HG02759 (cell line): ENCODE results near the gene IL7R.

Experiments used
- ATAC-seq: cut with Tn5 transposase; IDR thresholded peaks from one replicate; pipeline ENCODE4 v1.9.1; 2021; ENCODE audit warnings: mild to moderate bottlenecking, moderate library complexity; ENCODE audit not compliant: unreplicated experiment

IL7R gene

GRCh38 chr5:35903631-35904203 is 47.0 kb downstream of the IL7R start:
- no peak for ATAC-seq

- peak; percentile 43 for ATAC-seq
Observed at GRCh38 chr5:35904443-35905132, 47.9 kb downstream of the IL7R start.

- ATAC-seq: no peak
Observed at GRCh38 chr5:35908228-35908627, 51.5 kb downstream of the IL7R start.

- no peak for ATAC-seq
Observed at GRCh38 chr5:35908814-35909213, 52.1 kb downstream of the IL7R start.

- no peak for ATAC-seq
Observed at GRCh38 chr5:35919191-35919590, 62.5 kb downstream of the IL7R start.

DNA sequence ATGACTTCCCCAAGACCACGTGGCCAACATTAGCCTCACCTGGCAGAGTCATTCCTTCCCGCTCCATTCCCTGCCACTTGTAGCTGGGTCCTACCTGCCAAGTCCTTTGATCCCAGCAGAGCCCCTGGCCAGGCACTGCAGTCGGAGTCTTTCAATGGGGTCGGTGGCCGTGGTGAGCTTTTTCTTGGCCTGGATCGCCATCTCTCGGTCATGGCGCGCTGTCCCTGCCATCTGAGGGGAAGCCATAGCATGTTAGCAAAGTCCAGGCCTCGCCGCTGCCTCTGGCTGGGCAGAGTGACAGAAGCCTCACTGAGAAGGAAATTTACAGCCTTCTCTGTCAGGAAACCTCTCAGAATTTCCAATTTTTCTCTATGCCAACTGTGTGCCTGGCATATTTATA is 64.2 kb downstream of the IL7R start:
- no peak for ATAC-seq

- no peak for ATAC-seq
Observed at GRCh38 chr5:35921930-35922329, 65.2 kb downstream of the IL7R start.

GRCh38 chr5:35922468-35922867 is 65.8 kb downstream of the IL7R start:
- no peak for ATAC-seq

GRCh38 chr5:35924122-35924949 is 67.6 kb downstream of the IL7R start:
- ATAC-seq: no peak

DNA sequence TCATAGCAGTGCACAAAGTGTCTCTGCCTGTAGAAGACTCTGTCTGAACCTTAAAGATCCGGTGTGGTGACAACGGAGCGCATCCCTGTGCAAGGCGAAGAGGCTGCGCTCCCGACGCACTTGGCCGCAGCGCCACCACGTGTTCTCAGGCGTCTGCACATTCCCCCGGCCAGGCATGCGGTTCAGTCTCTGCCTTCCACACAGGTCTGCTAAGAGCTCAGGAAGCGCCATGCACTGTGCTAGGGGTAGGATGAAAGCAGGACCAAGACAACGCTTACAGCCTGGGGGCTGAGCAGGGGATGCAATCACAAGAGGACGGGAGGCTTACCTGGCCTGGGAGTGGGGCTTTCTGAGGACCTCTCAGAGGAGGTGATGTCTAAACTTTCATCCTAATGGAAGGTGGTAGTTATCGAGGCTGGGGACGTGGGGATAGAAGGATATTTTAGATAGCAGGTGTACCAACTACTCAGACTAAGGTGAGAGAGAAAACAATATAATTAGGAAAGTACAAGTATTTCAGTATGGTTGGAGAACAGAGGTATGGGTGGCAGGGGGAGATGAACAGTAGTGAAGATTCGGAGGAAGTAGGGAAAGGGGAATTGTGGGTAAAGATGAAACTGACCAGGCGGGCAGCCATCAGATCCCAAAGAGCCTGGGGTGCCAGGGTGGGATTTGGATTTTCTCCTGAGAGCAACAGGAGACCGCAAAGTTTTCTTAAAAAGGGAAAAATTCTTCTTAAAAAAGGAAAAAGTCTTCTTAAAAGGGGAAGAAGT is 68.4 kb downstream of the IL7R start:
- peak; percentile 87 for ATAC-seq

DNA sequence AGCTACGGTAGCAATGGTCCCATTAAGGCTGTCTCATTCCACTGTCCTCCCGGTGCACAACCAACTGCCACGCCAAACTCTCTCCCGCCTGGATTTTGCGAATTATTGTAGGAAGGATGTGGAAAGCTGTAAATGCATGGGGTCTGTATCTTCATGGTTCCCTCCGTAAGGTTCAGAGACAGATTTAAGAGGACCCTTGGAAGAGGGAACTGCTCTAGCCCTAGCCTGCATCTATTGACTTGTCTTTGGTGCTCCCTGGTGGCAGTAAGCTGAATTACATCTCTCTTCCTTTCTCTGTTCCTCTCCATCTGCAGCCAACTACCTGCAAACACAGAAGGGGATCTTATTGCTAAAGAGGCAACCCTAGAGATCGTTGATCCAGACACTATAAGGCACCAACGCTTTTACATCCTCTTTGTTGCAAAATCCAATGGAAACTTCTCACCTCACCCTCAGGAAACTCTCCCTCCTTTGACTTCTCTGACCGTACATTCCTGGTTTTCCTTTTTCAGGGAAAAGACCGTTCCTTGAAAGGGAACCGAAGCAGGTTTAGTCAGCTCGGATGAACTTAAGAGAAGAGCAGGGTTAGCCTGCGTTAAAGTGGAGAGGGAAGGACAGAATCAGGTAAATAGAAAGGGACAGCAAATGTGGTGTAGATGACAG is 69.8 kb downstream of the IL7R start:
- ATAC-seq: peak; percentile 69
